GM18508 (cell line): ENCODE results near the gene CELA3B.
"Not testable (repeated sequence)": the region's sequence is repeated elsewhere in the genome, so short reads cannot be mapped to it uniquely, and the experiment has no call there.

Experiments
- ATAC-seq: cut with Tn5 transposase; IDR thresholded peaks from one replicate; pipeline ENCODE4 v1.9.1; 2021; ENCODE audit warnings: moderate number of reproducible peaks; ENCODE audit not compliant: insufficient read depth, unreplicated experiment

The CELA3B gene

GRCh38 chr1:21942959-21943640, 33.7 kb upstream of the CELA3B start:
- not testable (repeated sequence) for ATAC-seq

- no peak for ATAC-seq
Measured at GRCh38 chr1:21944733-21945073, 32.1 kb upstream of the CELA3B start.

- no peak for ATAC-seq
Measured at GRCh38 chr1:21946836-21947587, 29.8 kb upstream of the CELA3B start.

GRCh38 chr1:21950734-21951133, 26.1 kb upstream of the CELA3B start:
- ATAC-seq = no peak

- ATAC-seq = no peak
Measured at GRCh38 chr1:21951226-21951870, 25.5 kb upstream of the CELA3B start.

GRCh38 chr1:21952786-21953520, 23.9 kb upstream of the CELA3B start:
- ATAC-seq = no peak

- no peak for ATAC-seq
Measured at GRCh38 chr1:21955058-21955457, 21.8 kb upstream of the CELA3B start.

- no peak for ATAC-seq
Measured at GRCh38 chr1:21955501-21956281, 21.1 kb upstream of the CELA3B start.

- ATAC-seq = no peak
Measured at GRCh38 chr1:21956720-21957552, 19.9 kb upstream of the CELA3B start.

GRCh38 chr1:21961337-21961736, 15.5 kb upstream of the CELA3B start:
- no peak for ATAC-seq

- ATAC-seq = no peak
Measured at GRCh38 chr1:21961799-21962198, 15.0 kb upstream of the CELA3B start.

GRCh38 chr1:21963477-21964217, 13.2 kb upstream of the CELA3B start:
- ATAC-seq = no peak

- ATAC-seq = no peak
Measured at GRCh38 chr1:21966247-21967000, 10.4 kb upstream of the CELA3B start.

- ATAC-seq = not testable (repeated sequence)
Measured at GRCh38 chr1:21967216-21967615, 9.6 kb upstream of the CELA3B start.

- not testable (repeated sequence) for ATAC-seq
Measured at GRCh38 chr1:21969066-21969465, 7.8 kb upstream of the CELA3B start.

GRCh38 chr1:21970523-21970922, 6.3 kb upstream of the CELA3B start:
- ATAC-seq = not testable (repeated sequence)

- ATAC-seq = not testable (repeated sequence)
Measured at GRCh38 chr1:21972973-21973441, 3.8 kb upstream of the CELA3B start.

- not testable (repeated sequence) for ATAC-seq
Measured at GRCh38 chr1:21973948-21974347, 2.9 kb upstream of the CELA3B start.
